CD4-positive, alpha-beta T cell treated with Interleukin-6 at 100 ng/mL for 8 hours (primary cell): Measurements from ENCODE around the gene SET.

Experiments used
- DNase-seq: peaks from one replicate; pipeline ENCODE4 v3.0.0-alpha.2; 2020; ENCODE audit warnings: mixed read lengths, low spot score

Gene SET

DNA sequence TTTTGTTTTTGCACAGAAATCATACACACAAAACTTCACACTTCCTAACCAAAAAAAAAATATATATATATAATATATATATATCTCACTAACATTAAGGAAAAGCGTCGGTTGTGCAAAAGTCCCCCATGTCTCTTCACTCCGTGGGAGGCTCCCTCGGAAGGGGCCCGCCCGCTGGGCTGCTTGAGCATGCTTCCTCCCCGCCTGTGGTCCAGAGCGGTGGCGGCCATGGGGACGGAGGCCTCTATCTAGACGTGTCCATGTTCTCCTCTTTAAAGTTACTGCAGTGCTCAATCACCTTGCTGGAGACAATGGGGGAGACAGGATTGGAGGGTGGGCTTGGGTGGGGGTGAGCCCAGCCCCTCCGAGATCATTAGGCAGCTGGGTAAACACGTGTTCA is 42.1 kb downstream of the SET start:
- DNase-seq: no peak

DNA sequence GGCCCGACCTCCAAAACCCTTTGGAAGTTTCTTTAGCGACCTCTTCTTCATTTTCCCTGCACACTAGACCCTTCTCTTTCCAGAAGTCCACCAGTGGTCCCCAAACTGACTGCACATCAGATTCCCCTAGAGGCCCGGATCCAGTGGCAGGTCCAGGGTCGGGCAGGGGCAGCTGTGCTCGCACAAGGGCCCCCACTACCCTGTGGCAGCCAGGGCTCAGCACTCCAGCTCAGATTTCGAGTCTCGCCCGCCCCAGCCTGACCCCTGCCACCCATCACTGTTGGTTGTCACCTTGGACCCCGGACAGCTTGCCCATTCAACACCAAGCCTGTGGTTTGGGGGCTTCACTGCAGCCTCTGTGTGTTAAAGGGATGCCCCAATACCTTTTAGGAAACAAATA is 42.7 kb downstream of the SET start:
- DNase-seq: no peak

DNA sequence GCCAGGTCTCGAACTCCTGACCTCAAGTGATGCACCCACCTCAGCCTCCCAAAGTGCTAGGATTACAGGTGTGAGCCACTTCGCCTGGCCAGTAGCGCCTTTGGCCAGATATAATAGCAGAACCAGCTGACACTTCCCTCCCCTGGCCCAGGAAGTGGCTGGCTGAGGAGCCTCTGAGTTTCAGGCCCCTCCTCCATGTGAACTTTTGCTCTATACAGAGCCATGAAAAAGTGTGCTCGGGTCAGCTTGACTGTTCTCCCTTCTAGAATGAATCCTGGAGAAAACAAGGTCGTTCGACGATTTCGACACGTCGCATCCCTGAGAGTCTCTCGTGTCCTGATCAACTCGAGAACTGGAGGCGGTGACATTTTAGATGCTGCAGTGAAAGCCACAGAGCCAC is 43.6 kb downstream of the SET start:
- DNase-seq: no peak

DNA sequence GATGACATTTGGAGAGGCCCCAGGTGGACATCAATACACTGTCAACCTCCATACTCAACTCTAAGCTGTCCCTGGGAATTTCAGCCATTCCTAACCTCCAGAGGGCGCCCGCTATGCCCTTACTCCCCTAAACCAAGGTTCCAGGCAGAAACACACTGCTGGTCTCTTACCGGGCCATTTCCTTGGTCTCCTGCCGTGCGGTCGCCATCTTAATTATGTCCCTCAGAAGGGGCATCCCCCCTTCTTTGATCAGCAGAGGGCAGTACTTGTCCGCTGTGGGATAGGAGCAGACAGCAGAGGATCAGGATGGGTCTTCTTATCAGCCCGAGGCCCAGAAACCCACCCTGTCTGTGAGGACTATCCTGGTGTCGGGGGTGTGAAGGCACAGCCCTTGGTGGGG is 44.2 kb downstream of the SET start:
- no peak for DNase-seq

DNA sequence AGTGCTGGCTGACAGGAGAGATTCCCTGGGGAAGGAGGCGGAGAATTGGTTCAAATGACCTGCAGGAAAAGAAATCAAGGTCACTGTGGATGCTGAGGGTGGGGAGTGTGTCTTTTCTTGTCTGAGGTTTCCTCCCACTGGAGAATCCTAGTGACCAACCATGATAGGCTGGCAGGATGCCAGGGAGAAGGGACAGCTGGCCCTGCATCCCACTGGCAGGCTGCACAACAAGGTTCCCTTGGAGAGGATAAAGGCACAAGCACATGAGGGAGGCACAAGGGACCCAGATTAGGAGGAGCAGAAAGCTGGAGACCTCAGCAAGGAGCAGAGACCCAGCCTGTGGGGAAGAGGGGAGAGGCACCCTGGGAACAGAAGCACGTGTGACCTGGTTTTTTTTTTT is 46.4 kb downstream of the SET start:
- no peak for DNase-seq

DNA sequence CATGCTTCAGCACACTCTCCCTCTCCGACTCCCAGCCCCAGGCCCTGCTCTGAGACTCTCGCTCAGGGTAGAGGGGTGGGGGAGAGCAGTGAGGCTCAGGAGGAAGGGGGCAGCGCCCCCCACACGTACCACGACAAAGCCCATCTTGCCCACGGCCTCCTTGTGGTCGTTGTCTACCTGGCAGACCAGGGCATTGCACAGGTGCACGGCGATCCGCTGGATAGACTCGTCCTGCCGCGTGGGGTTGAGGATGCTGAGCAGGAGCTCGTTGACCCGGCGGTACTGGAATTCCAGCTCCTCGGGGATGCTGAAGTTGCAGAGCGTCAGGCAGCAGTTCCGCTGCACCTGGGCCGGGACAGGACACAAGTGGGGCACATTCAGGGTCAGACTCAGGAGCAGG is 53.4 kb downstream of the SET start:
- no peak for DNase-seq

DNA sequence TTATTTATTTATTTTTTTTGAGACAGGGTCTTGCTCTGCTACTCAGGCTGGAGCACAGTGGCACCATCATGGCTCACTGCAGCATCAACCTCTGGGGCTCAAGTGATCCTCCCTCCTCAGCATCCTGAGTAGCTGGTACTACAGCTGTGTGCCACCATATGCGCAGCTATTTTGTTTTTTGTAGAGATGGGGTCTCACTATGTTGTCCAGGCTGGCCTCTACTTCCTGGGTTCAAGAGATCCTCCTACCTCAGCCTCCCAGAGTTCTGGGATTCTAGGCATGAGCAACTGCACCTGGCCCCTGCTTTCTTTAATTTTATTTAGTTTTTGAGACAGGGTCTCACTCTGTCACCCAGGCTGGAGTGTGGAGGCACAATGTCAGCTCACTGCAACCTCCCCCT is 54.4 kb downstream of the SET start:
- no peak for DNase-seq
